ENCODE results near the gene SLC24A5.

Gene SLC24A5

DNA sequence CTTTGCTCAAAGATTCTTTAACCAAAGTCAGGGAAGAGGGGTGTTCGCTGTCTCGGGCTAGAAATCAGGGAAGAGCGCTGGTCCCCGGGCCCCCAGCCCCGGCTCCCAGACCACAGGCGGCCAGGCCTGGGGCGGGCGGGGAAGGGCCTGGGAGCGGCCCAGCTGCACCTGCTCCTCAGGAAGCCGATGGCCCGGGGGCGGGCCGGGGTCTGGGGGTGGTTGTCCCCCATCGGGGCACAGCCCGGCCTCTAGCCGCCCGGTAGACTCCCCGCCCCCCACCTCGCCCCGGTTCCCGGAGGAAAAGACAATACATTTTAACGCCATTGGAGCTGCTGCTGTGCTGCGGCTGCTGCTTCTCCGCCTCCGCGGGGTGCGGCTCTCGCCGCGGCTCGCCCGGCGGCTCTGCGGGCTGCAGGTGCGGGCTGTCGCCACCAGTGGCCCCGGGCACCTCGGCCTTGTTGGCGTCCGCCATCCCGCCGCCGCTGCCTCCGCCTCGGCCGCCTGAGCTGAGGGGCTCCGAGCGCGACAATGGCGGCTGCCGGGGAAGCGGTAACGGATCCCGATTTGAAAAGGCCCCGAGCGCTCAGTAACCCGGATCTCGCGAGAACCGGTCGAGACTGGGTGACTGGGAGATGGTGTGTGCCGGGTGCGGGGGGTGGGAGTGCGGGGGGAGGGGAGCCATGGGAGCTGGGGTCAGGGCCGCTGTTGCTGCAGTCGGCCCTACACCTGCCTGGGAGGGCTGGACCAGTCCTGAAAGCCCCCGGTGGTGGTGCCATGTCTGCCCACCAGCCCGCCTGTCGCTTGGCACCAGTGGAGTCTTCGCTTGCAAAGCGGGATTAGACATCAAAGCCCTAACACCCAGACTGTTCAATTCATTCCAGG lies 57.2 kb downstream of the SLC24A5 start, which contains the start of gene MYEF2:
TSS of gene MYEF2 (minus strand) at position 530 of the 882 bp plus-strand sequence. CDS start at position 472, 58 bp downstream.
- ChIA-PET CTCF (no interaction called here), POLR2A (interaction anchor here (0.6 to 1.0 kb wide), 3 partner anchors 10 to 26 kb away, joined by 3 to 4 read pairs (median 3); no protein-coding TSS in a partner anchor)
- peak; percentile 68 for DNase-seq (ENCODE audit: extremely low spot score)

DNA sequence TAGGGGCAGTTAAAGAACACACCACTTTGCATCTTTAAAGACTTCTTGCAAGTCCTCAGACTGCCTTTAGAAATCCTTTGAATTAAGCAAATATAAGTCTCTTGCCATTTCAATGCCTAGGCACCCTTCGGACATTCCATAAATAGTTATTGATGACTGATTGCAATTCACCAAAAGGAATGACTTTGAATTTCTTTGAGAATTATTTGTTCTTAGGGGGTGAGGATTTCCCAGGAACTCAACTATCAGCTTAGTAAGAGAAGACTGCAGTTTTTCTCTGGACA lies 57.8 kb downstream of the SLC24A5 start:
- POLR2A ChIA-PET = interaction anchor here (1.0 kb wide), 1 partner anchor 9 kb away, joined by 3 read pairs; no protein-coding TSS in a partner anchor
- DNase-seq (ENCODE audit: extremely low spot score) = no peak
- TF ChIP-seq NFRKB (IDR thresholded peaks at IDR 0.05) (no peak), ELF4 (IDR thresholded peaks at IDR 0.05) (no peak), SP1 (IDR thresholded peaks at IDR 0.05) (no peak), BHLHE40 (IDR thresholded peaks at IDR 0.05; ENCODE audit: borderline replicate concordance) (no peak), TARDBP (IDR thresholded peaks at IDR 0.05) (no peak), SUZ12 (IDR thresholded peaks at IDR 0.05) (no peak), ARNT (IDR thresholded peaks at IDR 0.05) (no peak), LEF1 (IDR thresholded peaks at IDR 0.05; ENCODE audit: borderline replicate concordance) (no peak), FOXA1 (IDR thresholded peaks at IDR 0.05) (no peak), CTBP1 (IDR thresholded peaks at IDR 0.05; ENCODE audit: borderline replicate concordance) (no peak), FOXK2 (IDR thresholded peaks at IDR 0.05) (no peak)
- TF ChIP-seq, protein P1, sequence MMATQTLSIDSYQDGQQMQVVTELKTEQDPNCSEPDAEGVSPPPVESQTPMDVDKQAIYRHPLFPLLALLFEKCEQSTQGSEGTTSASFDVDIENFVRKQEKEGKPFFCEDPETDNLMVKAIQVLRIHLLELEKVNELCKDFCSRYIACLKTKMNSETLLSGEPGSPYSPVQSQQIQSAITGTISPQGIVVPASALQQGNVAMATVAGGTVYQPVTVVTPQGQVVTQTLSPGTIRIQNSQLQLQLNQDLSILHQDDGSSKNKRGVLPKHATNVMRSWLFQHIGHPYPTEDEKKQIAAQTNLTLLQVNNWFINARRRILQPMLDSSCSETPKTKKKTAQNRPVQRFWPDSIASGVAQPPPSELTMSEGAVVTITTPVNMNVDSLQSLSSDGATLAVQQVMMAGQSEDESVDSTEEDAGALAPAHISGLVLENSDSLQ (IDR thresholded peaks at IDR 0.05) = no peak
- CTCF ChIA-PET = no interaction called here

More for the DNA sequence above, 57.2 kb downstream of the SLC24A5 start, which contains the start of gene MYEF2:
- TF ChIP-seq FOXM1 (IDR thresholded peaks at IDR 0.05; ENCODE audit: borderline replicate concordance) (0 out of 2 replicates have a peak, but pooled peaks have one; percentile 53), SUZ12 (IDR thresholded peaks at IDR 0.05) (no peak)

DNA sequence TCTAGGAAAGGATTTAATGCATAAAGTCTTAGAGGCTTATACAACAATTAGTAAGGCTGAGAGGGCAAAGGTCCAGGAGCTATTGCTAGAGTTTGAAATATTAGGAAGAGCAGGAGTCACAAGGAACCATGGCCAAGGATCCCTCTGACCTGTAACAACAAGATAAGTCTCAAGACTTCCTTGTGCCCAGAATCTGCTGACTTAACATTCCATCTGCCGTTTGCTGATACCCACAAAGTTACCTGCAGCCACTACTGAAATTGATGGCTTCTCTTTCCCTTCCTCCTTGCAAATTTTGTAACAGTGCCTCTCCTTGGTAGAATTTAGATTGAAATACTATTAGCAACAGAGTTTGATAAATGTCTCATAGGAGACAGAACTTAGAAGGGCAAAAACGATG lies 62.0 kb downstream of the SLC24A5 start:
- ChIA-PET POLR2A (no interaction called here), CTCF (no interaction called here)
- no peak for DNase-seq (ENCODE audit: extremely low spot score)

DNA sequence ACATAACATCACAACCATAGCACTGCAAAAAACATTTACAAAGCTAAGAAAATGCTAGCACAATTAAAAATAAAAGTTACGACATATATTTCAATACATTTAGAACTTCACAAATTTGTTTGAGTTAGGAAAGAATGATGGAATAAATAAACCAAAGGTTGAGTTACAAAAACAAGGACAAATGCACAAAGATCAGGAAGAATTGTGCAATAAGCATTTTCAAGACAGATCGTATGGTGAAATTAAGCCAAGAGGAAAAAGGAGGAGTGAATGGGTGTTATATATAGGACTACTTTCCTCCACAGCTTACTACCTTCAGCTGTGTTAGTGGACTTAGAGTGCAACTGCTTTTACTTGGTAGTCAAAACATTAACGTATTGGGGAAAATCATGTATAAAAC lies 64.7 kb downstream of the SLC24A5 start:
- ChIA-PET CTCF (no interaction called here), POLR2A (no interaction called here)
- no peak for DNase-seq (ENCODE audit: extremely low spot score)

More for the DNA sequence above, 62.0 kb downstream of the SLC24A5 start:
- TF ChIP-seq FOXA1 (IDR thresholded peaks at IDR 0.05) = no peak

DNA sequence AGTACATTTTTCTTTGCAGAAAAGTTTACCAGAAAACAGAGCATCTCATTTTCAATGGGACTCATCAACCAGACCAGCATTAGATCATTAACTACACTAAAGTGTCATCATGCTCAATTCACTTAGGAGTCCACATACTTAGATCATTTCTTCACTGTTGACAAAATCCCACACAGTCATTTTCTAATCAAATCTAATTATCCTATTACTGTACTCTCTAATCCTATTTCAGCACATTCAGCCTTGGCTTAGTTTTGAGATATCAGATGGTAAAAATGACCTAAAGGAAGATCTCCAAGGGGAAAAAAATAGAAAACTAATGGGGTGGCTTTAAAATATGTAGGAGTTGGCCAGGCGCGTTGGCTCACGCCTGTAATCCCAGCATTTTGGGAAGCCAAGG lies 65.5 kb downstream of the SLC24A5 start:
- no peak for DNase-seq (ENCODE audit: extremely low spot score)
- POLR2A ChIA-PET = no interaction called here
- no peak for TF ChIP-seq CTBP1 (IDR thresholded peaks at IDR 0.05; ENCODE audit: borderline replicate concordance)
- no peak for TF ChIP-seq SP1 (IDR thresholded peaks at IDR 0.05)
- TF ChIP-seq ELF4 (IDR thresholded peaks at IDR 0.05) = no peak
- TF ChIP-seq L3MBTL2 (conservative IDR thresholded peaks at IDR 0.05) = no peak
- TF ChIP-seq, protein P1 (IDR thresholded peaks at IDR 0.05) = no peak
- TF ChIP-seq FOXK2 (IDR thresholded peaks at IDR 0.05) = no peak
- TF ChIP-seq BHLHE40 (IDR thresholded peaks at IDR 0.05; ENCODE audit: borderline replicate concordance) = no peak
- CTCF ChIA-PET = no interaction called here

More for the DNA sequence above, 64.7 kb downstream of the SLC24A5 start:
- TF ChIP-seq BHLHE40 (IDR thresholded peaks at IDR 0.05; ENCODE audit: borderline replicate concordance) (no peak), SUZ12 (IDR thresholded peaks at IDR 0.05) (no peak), SP1 (IDR thresholded peaks at IDR 0.05) (no peak), ARNT (IDR thresholded peaks at IDR 0.05) (no peak), FOXA1 (IDR thresholded peaks at IDR 0.05) (no peak), TARDBP (IDR thresholded peaks at IDR 0.05) (no peak), NFRKB (IDR thresholded peaks at IDR 0.05) (no peak), LEF1 (IDR thresholded peaks at IDR 0.05; ENCODE audit: borderline replicate concordance) (no peak), ELF4 (IDR thresholded peaks at IDR 0.05) (no peak), L3MBTL2 (conservative IDR thresholded peaks at IDR 0.05) (no peak), FOXM1 (IDR thresholded peaks at IDR 0.05; ENCODE audit: borderline replicate concordance) (no peak), HDGF (IDR thresholded peaks at IDR 0.05; ENCODE audit: borderline replicate concordance) (no peak)
- TF ChIP-seq, protein P1 (IDR thresholded peaks at IDR 0.05) = no peak

DNA sequence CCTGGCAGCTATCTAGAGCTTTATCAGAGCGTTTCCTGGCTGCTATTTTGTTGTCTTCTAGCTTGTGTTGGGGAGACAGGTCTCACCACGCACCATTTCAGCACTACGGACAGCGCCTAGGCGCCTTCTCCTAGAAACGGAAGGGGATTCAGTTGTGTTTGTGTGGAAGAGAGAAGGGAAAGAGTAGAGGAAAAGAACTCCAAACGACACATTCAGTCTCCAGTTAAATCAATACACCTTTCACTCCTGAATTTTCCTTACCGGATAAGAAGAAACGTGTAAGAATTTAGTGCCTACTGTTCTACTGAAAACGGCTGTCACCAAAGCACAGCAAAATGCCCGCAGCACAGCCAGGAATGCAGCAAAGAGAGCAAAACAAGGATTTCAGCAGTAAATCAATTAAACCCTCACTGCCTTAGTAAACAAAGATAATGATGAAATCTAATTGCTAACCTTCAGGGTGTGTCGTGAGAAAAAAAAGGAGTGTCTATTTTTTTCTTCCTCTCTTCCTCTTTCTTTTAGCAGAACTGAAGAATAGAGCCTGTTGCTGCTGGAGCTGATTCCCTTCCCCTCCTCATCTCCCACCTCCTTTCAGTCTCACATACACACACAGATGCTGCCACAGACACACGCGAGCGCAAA lies 70.3 kb downstream of the SLC24A5 start:
- POLR2A ChIA-PET = no interaction called here
- CTCF ChIA-PET = no interaction called here
- no peak for TF ChIP-seq HDGF (IDR thresholded peaks at IDR 0.05; ENCODE audit: borderline replicate concordance)
- no peak for TF ChIP-seq BHLHE40 (IDR thresholded peaks at IDR 0.05; ENCODE audit: borderline replicate concordance)
- no peak for TF ChIP-seq L3MBTL2 (conservative IDR thresholded peaks at IDR 0.05)
- no peak for TF ChIP-seq ARNT (IDR thresholded peaks at IDR 0.05)
- TF ChIP-seq SP1 (IDR thresholded peaks at IDR 0.05) = no peak
- no peak for TF ChIP-seq TARDBP (IDR thresholded peaks at IDR 0.05)
- TF ChIP-seq NFRKB (IDR thresholded peaks at IDR 0.05) = no peak
- TF ChIP-seq FOXK2 (IDR thresholded peaks at IDR 0.05) = no peak
- no peak for TF ChIP-seq LEF1 (IDR thresholded peaks at IDR 0.05; ENCODE audit: borderline replicate concordance)
- no peak for TF ChIP-seq FOXM1 (IDR thresholded peaks at IDR 0.05; ENCODE audit: borderline replicate concordance)
- no peak for TF ChIP-seq CTBP1 (IDR thresholded peaks at IDR 0.05; ENCODE audit: borderline replicate concordance)
- no peak for TF ChIP-seq FOXA1 (IDR thresholded peaks at IDR 0.05)
- TF ChIP-seq SUZ12 (IDR thresholded peaks at IDR 0.05) = no peak
- peak; percentile 34 for DNase-seq (ENCODE audit: extremely low spot score)

Data from HEK293T (cell line).